Glomerular endothelial cell (primary cell): ENCODE measurements around the gene TSSK1B. TPM values are rescaled to one million over a fixed set of nuclear protein-coding genes. Genes with fewer than 3 reads are reported as not detected.
"Not testable (repeated sequence)": the region's sequence is repeated elsewhere in the genome, so short reads cannot be mapped to it uniquely, and the experiment has no call there.

Experiments used
- DNase-seq: peaks from one replicate; pipeline ENCODE4 v3.0.0-alpha.2; 2011; ENCODE audit warnings: low read depth, low spot score; ENCODE audit errors: extremely low read depth
- total RNA-seq: library from RNA; depleted of rRNA; stranded (reverse); fragments of >200 nt; gene quantifications from 2 replicates; pipeline ENCODE4 v1.2.3, GENCODE V29; 2015

The TSSK1B gene, protein sequence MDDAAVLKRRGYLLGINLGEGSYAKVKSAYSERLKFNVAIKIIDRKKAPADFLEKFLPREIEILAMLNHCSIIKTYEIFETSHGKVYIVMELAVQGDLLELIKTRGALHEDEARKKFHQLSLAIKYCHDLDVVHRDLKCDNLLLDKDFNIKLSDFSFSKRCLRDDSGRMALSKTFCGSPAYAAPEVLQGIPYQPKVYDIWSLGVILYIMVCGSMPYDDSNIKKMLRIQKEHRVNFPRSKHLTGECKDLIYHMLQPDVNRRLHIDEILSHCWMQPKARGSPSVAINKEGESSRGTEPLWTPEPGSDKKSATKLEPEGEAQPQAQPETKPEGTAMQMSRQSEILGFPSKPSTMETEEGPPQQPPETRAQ
- not detected in 2 replicates for total RNA-seq

DNA sequence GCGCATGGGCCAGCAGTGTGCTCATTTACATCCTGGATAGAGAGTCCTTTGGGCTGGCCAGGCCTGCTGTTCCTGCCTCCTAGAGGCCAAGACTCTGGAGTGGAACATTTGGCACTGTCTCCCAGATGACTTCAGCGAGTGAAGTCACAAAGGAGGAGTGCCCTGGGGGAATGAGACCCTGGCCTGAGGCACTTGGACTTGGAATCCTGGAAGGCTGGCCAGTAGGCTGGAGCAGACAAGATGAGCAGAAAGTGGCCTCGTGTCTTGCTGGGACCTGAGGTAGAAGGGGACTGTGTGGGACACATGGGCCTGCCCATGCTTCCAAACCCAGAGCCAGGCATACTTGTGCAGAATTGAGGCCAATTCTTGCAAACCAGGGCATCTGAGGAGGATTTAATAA lies at the start of gene TSSK1B:
Gene TSSK1B, minus strand, starts transcription at position 101 of the 400 bp plus-strand sequence. CDS start 150 bp downstream, outside the sequence.
- DNase-seq, result no peak

- no peak for DNase-seq
These were observed 45.5 kb upstream of the TSSK1B start for GRCh38 chr5:113480243-113480642.

DNA sequence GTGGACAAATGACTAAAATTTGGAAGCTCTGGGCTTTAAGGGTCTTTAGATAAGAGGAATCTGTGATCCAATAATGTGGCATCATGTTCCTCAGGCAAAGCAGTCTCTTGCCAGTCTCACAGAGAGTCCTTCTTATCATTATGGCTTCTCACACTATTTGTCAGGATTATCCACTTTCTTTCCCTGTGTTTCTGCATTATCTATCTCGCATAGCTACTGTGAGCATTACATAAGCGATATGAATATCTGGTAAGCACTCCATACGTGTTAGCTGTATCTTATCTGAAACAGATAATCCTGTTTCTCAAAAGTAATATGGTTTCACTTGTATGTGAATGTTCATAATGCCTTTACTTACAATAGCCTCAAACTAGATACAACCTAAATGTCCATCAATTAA lies 43.9 kb upstream of the TSSK1B start:
- no peak for DNase-seq

DNA sequence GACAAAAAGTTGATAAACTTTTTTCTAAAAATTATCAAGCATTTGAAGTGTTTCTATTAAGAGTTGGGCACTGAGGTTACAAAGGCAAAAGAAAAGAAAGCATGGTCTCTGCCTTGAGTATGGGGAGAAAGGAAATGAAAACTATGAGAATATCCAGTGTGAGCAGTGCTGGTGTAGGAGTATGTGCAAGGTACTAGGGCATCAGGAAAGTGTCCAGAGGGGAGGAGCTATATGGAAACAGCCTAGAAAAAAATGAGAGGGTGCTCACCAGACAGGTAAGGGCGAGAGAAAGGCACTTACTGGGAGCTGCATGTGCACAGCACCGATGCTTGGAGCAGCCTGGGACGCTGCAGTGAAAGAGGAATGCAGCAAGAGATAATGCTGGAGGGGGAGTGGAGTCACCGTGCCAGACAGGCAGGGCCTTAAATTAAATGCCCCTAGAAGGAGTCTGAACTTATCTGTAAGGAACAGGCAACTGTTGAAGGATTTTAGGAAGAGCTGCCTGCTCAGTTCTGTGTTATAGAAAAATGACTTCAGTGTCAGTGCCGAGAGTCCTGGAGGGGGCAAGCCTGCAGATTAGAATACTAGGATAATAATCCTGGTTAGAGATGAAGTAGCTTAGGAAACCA lies 39.4 kb upstream of the TSSK1B start:
- no peak for DNase-seq

- DNase-seq, result no peak
These were observed 28.2 kb upstream of the TSSK1B start for GRCh38 chr5:113463032-113463431.

DNA sequence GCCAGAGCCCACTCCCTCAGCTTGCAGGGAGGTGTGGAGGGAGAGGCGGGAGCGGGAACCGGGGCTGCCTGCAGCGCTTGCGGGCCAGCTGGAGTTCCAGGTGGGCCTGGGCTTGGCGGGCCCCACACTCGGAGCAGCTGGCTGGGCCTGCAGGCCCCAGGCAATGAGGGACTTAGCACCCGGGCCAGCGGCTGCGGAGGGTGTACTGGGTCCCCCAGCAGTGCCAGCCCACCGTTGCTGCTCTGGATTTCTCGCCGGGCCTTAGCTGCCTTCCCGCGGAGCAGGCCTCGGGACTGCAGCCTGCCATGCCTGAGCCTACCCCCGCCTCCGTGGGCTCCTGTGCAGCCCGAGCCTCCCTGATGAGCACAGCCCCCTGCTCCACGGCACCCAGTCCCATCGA lies 22.3 kb upstream of the TSSK1B start:
- DNase-seq, result not testable (repeated sequence)

DNA sequence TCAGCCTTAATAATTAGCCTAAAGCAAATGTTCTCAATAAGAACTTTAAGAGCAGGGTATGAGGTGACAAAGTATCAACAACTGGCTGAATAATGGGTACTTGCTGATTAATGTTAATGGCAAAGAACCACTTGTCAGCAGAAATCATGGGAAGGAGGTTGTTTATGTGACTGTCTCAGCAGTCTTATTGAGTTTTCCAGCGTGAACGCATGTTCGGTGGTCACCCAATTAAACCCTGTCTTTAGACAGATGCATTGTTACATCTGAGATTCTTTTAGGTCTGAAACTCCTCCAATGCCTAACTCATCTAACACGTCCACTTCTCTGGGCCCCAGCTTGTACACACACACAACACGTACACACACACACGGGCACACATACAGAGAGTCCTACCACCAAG lies 18.2 kb upstream of the TSSK1B start:
- no peak for DNase-seq

DNA sequence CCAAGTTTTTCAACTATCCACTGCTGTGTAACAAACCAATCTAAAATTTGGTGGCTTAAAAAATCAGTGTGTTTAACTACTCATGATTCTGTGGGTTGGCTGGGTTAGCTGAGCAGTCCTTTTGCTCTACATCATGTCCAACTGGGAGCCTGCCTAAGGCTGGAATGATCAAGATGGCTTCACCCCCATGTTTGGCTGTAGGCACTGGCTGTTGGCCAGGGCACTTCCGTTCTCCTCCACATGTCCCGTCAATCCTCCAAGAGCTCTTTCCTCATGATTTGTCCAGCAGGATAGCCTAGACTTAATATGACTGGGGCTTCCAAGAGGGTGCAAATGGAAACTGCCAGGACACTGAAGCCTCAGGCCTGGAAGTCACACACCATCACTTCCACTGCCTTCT lies 17.0 kb upstream of the TSSK1B start:
- DNase-seq, result no peak

DNA sequence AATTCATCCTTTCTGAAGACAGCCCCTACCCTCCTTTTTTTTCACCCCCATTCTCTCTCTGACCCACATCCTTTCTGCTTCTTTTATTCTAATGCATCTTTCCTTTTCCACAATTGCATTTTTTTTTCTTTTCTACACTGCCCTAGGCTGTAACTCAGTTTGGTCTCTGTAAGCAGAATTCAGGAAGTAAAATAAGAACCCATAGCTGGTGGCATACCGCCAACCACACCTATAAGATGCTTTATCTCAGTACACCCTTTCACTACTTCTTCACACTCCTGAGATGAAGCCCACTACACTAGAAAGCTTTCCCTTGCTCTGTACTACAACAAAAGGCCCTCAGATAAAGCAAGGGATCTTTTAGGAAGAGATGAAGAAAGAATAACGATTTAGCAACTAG lies 16.1 kb upstream of the TSSK1B start:
- no peak for DNase-seq

- no peak for DNase-seq
These were observed 15.7 kb upstream of the TSSK1B start for GRCh38 chr5:113450462-113450861.

DNA sequence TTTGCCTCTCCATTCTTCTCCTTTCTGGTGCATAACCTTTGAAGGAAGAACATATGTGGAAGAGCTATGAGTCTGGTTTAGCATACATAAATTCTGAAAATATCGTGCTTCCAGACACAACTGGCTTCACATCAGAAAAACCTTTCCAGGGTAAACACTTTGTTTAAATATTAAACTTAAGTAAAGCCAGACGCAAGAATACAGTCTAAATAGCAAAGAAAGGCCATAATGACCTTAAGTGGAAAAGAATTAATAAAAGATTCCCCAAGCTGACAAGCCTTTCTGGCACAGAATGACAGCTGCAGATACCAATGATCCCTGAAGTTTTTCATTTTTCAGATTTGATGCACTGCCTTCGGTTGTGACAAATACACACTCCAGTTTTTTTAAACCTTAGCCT lies 13.5 kb upstream of the TSSK1B start:
- no peak for DNase-seq

DNA sequence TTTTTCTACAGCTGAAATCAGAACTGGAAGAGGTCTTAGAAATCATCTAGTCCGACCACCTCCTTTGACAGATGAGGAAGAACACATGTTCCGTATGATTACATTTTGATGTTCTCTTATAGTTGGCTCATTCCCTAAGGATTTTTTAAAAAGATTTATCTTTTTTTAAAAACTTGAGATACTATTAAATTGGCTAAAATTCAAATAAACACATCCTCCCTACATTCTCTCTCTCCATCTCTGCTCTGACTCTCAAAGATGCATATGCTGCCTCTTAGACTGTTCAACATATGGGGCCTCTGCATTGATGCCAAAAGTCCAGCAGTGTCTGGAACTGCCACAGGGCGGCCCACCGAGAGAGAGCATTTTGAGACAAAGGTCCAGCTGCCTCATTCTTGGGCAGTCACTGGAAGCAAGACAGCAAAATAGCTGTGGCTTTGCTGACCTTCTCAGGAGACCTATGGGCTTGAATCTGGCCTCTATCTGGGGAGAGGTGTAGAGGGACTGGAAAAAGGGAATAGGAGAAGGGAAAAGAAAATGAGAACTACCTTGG lies 12.8 kb upstream of the TSSK1B start:
- DNase-seq, result no peak

DNA sequence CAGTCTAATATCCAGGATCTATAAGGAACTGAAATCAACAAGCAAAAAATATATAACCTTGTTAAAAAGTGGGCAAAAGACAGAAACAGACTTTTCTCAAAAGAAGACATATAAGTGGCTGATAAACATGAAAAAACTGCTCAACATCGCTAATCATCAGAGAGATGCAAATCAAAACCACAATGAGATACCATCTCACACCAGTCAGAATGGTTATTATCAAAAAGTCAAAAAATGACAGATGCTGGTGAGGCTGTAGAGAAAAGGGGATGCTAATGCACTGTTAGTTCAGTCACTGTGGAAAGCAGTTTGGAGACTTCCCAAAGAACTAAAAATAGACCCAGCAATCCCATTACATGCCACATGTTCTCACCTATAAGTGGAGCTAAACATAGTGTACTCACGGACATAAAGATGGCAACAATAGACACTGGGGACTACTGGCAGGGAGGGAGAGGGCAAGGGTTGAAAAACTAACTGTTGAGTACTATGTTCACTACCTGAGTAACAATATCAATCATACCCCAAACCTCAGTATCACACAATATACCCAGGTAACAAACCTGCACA lies 11.7 kb upstream of the TSSK1B start:
- DNase-seq, result no peak

DNA sequence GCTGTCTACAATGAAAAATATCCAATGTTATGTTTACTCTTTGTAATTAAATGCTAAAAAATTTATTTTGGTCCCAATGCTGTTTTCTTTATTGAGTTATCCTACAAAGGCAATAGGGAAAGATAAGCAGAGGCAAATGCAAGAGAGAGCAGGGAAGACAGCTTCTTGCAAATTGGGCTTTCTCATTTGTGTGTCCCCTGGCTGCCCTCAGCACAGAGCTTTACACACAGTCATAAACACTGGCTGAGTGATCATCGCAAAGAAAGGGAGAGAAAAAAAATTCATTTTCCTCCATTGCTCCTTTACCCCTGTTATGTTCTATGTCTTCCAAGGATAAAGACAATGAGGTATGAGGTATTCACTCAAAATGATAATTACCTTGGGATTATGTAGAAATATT lies 2.3 kb upstream of the TSSK1B start:
- no peak for DNase-seq

- DNase-seq, result no peak
These were observed 786 bp upstream of the TSSK1B start for GRCh38 chr5:113435575-113435974.

DNA sequence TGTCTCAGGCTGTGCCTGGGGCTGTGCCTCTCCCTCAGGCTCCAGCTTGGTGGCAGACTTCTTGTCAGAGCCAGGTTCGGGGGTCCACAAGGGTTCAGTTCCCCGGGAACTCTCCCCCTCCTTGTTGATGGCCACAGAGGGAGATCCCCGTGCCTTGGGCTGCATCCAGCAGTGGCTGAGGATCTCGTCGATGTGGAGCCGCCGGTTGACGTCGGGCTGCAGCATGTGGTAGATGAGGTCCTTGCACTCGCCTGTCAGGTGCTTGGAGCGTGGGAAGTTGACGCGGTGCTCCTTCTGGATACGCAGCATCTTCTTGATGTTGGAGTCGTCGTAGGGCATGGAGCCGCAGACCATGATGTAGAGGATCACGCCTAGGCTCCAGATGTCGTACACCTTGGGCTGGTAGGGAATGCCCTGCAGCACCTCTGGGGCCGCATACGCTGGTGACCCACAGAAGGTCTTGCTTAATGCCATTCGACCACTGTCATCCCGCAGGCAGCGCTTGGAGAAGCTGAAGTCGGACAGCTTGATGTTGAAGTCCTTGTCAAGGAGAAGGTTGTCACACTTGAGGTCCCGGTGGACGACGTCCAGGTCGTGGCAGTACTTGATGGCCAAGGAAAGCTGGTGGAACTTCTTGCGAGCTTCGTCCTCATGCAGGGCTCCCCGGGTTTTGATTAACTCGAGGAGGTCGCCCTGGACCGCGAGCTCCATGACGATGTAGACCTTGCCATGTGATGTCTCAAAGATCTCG lies 752 bp downstream of the TSSK1B start:
- DNase-seq, result no peak

DNA sequence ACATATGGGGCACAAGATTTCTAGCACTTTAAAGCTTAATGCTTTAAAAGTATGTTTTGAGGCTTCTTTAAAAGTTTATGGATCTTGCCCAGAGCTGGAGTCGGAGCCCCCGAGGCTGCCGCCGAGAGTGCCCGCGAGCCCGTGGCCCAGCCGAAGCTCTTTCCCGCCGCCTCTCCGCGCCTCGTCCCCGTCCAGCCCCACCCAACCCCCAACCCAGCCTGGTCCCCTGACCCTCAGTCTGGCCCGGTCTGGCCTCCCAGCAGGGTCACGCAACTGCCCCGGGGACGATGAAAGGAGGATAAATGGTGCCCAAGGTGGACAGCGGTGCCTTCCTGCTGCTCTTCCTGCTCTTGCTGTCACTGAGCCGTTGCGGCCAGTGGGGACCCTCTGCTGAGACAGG lies 1.7 kb downstream of the TSSK1B start:
- no peak for DNase-seq

DNA sequence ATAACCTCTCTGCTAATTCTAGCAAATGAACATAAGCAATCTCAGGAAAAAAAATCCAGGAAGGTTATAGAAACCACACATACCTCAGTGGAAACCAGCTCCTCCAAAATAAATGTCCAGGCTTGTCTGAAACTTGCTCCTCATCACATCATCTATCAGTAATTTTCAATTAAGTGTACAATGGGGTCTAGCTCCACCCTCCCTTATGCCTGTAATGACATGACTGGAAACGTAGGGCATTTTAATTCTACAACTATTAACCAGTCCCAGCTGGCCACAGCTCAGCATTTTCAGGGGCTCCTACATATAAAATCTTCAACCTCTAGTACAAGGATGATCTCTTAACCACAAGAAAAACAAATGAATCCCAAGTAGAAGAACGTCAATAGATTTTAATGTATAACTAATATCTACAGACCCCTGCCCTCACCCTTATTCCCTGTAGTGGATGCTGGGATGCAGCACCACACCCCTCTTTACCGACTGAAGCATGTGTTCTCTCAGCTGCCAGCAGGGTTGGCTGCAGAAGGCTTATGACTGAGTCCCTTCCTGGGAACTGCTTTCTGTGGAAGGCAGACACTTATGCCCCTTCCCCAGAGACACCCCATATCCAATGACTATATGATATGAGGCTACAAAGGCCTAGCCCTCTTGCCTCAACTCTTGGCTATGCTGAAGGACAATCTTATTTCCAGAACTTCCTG lies 6.8 kb downstream of the TSSK1B start:
- no peak for DNase-seq

- no peak for DNase-seq
These were observed 8.9 kb downstream of the TSSK1B start for GRCh38 chr5:113425909-113426308.

GRCh38 chr5:113421693-113422092 lies 13.1 kb downstream of the TSSK1B start:
- no peak for DNase-seq

DNA sequence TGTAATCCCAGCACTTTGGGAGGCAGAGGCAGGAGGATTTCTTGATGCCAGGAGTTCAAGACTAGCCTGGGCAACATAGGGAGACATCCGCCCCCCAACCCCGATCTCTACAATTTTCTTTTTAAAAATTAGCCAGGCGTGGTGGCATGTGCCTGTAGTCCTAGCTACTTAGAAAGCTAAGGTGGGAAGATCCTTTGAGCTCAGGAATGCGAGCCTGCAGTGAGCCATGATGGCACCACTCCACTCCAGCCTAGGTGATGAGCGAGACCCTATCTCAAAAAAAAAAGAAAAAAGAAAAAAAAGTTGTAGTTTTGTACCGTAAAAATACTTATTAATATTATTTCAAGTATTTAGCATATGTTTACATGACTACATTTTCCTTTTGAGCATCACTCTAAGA lies 29.3 kb downstream of the TSSK1B start:
- DNase-seq, result no peak
